ENCODE results near the gene NID1. TPM values are rescaled to one million over a fixed set of nuclear protein-coding genes. Genes with fewer than 3 reads are reported as not detected.

The NID1 gene
- total RNA-seq, 1 experiment from 2014 or later: 19.2 TPM

Other genes with a start within 250 kb of the NID1 start
- 0.46 to 0.99 TPM (median 0.59 TPM) in 3 replicates for gene LYST, start 198.2 kb downstream of the NID1 start, total RNA-seq (2021)
- 6.3 to 8.8 TPM (median 7.1 TPM) in 3 replicates for gene GPR137B, start 77.4 kb upstream of the NID1 start, total RNA-seq (2021)
- gene ERO1B, start 216.9 kb upstream of the NID1 start, total RNA-seq (2021): 3.2 to 4.7 TPM (median 4.4 TPM) in 3 replicates